Skeletal muscle cell (primary cell): Measurements from ENCODE around the gene CC2D1A.

ENCODE experiments used
- DNase-seq: peaks from one replicate; pipeline ENCODE4 v3.0.0-alpha.2; 2010; ENCODE audit warnings: low read depth
- H3K4me3 ChIP-seq: 2 replicates; pipeline ENCODE4 v1.5.1; 2011; ENCODE audit warnings: low read depth, mild to moderate bottlenecking, control low read depth, low read length, moderate library complexity

CC2D1A gene

GRCh38 chr19:13875824-13876223, 30.2 kb upstream of the CC2D1A start:
- H3K4me3 ChIP-seq, result no peak overlapping the region
- DNase-seq, result no peak

GRCh38 chr19:13876834-13877233, 29.2 kb upstream of the CC2D1A start, which contains the start of gene NANOS3:
Gene NANOS3, plus strand, starts transcription at chr19:13877134. Its CDS starts 115 bp downstream, at chr19:13877249.
- H3K4me3 ChIP-seq, result no peak within 1 kb of the TSS
- no peak for DNase-seq

DNA sequence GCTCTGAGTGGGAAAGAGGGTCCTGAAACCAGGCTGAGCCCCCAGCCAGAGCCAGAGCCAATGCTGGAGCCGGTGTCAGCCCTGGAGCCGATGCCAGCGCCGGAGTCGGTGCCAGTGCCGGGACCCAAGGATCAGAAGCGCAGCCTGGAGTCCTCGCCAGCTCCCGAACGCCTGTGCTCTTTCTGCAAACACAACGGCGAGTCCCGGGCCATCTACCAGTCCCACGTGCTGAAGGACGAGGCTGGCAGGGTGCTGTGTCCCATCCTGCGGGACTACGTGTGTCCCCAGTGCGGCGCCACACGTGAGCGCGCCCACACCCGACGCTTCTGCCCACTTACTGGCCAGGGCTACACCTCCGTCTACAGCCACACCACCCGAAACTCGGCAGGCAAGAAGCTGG, 28.7 kb upstream of the CC2D1A start:
- no peak for DNase-seq
- no peak overlapping the region for H3K4me3 ChIP-seq

DNA sequence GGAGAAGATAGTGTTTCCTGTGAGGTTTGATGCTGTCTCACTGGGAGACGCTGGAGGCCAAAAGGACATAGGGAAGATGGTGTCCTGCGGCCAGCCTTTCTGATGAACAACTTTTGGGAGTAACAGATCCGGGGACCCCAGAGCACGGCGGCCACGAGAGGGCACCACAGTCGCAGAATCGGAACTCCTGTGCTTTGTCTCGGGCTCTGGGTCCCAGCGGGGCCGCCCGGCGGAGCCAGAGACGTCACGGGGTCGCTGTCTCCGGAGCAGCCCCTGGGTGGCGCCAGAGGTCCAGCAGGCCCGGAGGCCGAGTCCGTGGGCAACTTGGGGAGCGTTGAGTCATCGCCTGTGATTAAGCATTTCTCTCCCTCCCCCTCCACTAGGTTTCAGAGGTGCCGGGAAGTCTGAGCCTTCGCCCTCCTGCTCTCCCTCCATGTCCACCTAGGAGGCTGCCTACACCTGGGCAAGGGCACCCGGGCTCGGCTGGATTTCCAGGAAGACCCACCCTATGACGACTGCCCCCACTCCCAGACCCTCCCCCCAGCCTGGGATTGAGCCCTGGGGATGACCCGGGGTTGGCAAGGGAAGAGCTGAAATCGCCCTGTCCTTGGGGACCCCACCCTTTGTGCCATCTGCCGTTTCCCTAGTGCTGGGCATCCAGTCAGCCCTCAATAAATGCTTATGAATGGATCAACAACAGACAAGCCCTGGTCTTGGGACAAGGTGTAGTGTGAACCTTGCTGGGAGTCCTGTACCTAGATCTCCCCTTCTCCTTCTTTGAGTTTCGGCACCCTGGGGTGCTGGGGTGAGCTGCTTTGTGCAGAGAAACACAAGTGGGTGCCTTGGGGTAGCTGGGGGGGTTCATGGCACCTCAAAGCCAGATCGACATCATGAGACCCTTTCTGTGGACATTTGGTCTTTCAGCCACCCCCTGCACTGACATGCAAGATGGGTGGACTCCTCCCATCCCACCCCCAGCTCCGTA, 25.6 kb upstream of the CC2D1A start:
- peak overlapping the region; percentile 11 for H3K4me3 ChIP-seq
- peak; percentile 74 for DNase-seq

GRCh38 chr19:13881251-13881691, 24.7 kb upstream of the CC2D1A start:
- peak; percentile 22 for DNase-seq
- no peak overlapping the region for H3K4me3 ChIP-seq

- no peak overlapping the region for H3K4me3 ChIP-seq
- no peak for DNase-seq
Measured at GRCh38 chr19:13881692-13882418, 24.1 kb upstream of the CC2D1A start.

GRCh38 chr19:13882419-13882795, 23.6 kb upstream of the CC2D1A start:
- no peak for DNase-seq
- H3K4me3 ChIP-seq, result no peak overlapping the region

GRCh38 chr19:13882836-13883235, 23.2 kb upstream of the CC2D1A start:
- H3K4me3 ChIP-seq, result no peak overlapping the region

DNA sequence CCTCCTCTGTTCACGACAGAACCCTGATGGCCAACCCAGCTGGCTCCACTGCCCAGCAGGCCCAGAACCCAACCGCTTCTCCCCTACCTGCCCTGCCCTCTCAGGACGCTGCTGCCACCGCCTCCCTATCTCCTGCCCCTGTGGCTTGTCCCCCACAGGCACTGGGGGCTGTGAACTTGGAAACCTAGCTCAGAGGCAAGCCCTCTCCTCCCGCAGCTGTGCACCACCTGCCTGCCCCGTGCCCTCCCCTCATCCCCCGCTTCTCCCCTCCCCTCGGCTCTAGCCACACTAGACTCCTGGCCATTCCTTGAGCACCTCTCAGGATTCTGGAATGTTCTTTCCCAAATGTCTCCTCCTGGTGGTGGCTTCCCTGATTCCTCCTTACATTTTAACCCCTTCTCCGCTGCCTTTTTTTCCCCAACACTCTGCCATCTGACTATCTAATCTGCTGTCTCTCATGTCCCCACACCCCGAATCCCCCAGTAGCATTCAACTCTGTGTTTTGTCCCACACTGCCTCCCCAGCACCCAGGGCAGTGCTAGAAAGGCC, 22.4 kb upstream of the CC2D1A start:
- no peak overlapping the region for H3K4me3 ChIP-seq
- DNase-seq, result no peak

More at GRCh38 chr19:13882836-13883235, 23.2 kb upstream of the CC2D1A start:
- DNase-seq, result no peak

DNA sequence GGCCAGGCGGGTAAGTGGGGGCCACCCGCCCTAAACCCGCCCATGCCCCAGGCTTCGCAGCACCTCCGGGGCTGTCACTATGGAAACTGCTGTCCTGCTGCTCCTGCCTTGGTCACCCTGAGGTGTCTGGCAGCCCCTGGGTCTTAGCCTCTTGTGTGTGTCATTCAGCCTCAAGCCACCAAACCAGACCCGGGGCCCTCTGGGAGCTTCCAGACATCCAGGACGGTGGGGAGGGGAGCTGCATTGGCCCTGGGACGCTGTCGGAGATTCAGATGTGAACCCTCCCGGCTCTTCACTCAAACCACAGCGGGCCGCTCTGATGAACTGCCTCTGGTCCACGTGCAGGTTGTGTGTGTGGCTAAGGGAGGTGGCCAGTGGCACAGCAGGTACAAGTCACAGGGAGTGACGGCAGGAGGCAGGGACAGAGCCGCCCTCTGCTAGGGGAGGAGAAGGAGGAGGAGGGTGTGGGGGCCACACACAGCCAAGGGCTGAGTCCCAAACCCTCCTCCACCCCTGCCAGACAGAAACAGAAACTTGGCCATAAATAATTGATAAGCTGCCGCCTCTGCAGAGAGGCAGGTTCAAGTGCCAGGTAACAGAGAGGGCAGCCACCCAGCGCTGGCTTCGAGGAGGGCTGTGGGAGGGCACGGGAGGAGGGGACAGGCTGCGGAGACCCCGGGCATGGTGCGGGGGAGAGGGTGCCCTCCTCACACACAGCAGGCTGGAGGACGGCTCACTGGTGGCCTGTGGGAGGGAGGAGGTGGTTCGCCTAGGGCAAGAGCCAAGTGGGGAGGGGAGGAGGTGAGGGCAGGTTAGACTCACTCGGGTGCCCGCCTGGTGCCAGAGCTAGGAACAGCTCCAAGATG, 21.0 kb upstream of the CC2D1A start:
- no peak for DNase-seq
- no peak overlapping the region for H3K4me3 ChIP-seq

DNA sequence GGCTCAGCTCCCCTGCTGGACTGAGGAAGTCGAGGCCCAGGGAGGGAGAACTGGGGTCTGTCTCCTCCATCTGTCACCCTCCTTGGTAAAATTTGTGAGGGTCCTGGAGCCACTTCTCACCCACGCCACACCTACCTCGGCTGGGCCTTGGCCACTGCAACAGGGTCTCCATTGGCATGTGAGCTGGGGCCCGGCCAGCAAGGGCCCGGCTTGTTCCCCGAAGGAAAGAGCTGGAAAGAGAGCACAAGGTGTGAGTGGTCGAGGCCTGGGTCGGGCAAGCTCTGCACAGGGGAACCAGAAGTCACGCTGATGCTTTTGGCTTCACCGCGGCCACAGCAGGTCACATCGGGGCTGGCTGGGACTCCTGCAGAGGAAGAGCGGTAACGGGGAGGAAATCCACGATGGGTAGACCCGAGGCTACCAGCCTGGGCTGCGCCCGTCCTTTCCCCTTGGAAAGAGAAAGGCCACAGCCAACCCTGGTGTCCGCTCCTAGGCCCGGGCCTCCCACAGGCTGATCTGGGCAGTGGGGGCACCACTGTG, 20.1 kb upstream of the CC2D1A start:
- DNase-seq, result no peak

GRCh38 chr19:13887018-13887436, 19.0 kb upstream of the CC2D1A start:
- DNase-seq, result no peak
- no peak overlapping the region for H3K4me3 ChIP-seq

More for the DNA sequence above, 20.1 kb upstream of the CC2D1A start:
- no peak overlapping the region for H3K4me3 ChIP-seq

DNA sequence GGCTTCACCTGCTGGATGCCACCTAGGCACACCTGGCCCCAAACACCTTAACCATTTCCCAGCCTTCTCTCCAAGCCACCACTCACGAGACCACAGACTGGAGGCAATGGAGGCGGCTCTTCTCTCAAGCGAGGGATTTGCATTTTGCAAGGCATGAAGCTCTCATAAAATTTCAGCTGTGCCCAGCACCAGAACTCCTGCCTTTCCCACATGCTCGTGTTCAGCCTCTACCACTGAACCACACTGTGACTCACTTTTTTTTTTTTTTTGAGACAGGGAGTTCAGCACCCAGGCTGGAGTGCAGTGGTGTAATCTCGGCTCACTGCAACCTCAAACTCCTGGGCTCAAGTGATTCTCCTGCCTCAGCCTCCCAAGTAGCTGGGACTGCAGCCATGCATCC, 18.5 kb upstream of the CC2D1A start:
- DNase-seq, result no peak
- H3K4me3 ChIP-seq, result no peak overlapping the region

DNA sequence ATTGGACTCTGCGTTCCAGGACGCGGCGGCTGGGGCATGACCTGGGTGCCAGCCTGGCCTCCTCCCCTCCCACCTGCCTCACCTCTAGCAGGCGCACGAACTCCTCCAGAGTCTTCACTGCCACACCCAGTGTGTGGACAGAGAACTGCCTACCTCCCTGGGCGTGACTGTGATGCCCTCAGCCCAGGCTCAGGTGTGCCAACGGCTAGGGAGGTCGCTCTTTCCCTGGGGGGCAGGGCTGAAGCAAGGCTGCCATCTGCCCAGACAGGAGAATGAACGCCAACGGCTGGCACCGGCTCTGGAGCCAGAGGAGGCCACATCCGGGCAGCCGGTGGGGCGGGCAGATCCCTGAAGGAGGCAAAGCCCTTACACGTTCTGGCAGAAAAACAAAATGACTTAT, 17.7 kb upstream of the CC2D1A start:
- no peak overlapping the region for H3K4me3 ChIP-seq
- DNase-seq, result no peak

DNA sequence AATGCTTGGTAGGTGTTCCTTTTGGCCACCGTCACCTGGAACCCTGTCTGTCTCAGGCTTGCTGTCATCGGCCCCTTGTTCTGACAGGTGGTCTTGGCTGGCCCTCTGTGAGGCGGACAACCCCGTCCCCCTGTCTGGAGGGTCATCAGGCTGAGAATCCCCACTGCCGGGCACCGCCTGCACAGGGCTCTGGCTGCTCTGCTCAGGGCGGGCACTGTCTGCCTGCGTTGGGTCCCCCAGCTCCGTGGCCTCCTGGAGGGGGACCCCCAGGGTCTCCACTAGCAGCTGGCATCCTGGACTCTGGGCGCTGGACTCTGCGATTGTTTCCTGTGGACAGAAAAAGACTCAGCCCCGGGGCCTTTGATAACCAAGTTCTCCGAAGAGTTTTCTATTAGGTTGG, 15.9 kb upstream of the CC2D1A start:
- DNase-seq, result no peak
- H3K4me3 ChIP-seq, result no peak overlapping the region

DNA sequence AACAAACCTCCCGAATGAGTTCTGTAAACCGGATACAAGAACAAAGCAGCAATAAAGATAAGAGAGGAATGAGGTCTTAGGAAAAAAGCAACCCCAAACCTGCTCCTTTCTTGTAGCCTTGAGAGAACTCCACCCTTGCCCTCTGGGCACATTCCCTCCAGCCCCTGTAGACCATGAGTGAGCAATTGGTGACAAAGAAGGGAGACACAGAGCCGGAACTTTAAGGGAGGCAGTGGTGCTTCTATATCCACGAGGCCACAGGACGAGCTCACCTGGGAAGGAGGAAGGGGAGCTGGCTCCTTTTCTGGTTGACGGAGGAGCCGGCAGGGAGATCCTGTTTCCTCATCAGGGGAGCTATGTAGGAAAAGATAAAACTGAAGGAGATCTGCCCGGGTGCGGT, 13.1 kb upstream of the CC2D1A start:
- H3K4me3 ChIP-seq, result no peak overlapping the region
- no peak for DNase-seq

DNA sequence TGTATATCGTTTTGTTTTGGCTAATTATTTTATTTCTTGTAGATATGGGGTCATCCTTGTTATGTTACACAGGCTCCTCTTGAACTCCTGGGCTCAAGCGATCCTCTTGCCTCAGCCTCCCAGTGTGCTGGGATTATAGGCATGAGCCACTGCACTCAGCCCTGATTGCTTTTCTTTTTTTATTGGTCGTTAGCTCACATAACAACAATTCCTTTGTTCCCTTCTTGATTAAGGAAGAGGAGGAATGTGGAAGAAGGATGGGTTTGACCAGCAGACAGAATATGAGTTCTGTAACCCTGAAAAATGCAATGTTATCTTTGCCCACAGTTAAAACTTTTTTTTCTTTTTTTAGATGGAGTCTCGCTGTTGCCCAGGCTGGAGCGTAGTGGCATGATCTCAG, 11.4 kb upstream of the CC2D1A start:
- no peak overlapping the region for H3K4me3 ChIP-seq
- DNase-seq, result no peak

GRCh38 chr19:13896227-13896626, 9.8 kb upstream of the CC2D1A start:
- H3K4me3 ChIP-seq, result no peak overlapping the region
- no peak for DNase-seq

DNA sequence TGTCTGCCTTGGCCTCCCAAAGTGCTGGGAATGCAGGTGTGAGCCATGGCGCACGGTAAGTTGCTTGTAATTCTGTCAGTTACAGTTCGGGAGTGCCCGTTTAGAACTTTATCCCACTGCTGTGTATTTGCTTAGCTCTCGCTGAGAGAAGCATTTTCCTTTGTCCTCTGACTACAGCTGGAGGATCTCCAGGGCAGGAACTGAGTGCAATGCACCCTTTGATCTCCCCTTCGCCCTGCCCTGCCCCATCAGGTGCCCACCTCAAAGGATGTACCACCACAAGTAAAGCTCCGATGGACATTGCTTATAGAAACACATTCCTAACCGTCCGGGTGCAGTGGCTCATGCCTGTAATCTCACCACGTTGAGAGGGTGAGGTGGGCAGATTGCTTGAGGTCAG, 6.6 kb upstream of the CC2D1A start:
- no peak for DNase-seq
- H3K4me3 ChIP-seq, result no peak overlapping the region
